ENCODE results near the gene CISD1. TPM values are rescaled to one million over a fixed set of nuclear protein-coding genes. Genes with fewer than 3 reads are reported as not detected.

The CISD1 gene
- total RNA-seq, 1 donor from 2014 or later: 22.6 TPM

GRCh38 chr10:58278274-58278961 is 9.5 kb downstream of the CISD1 start:
- no peaks in the 10 kb centered on the region for H3K27me3 Mint-ChIP-seq (ENCODE audit: low read depth)
- H3K9me3 Mint-ChIP-seq (ENCODE audit: low read depth): no peaks in the 10 kb centered on the region
- no peak overlapping the region for H3K4me3 Mint-ChIP-seq (ENCODE audit: unreplicated experiment)
- DNase-seq (ENCODE audit: low spot score): no peak
- peaks cover 31% of the 10 kb centered on the region for H3K4me1 Mint-ChIP-seq (ENCODE audit: low read depth)
- no peak overlapping the region for H3K27ac Mint-ChIP-seq (ENCODE audit: unreplicated experiment)
- H3K36me3 Mint-ChIP-seq (ENCODE audit: low read depth): peaks cover 5% of the 10 kb centered on the region
- TF ChIP-seq CTCF (IDR thresholded peaks at IDR 0.05): no peak

- Mint-ChIP-seq H3K4me3 (ENCODE audit: unreplicated experiment) (no peak overlapping the region), H3K27me3 (ENCODE audit: low read depth) (no peaks in the 10 kb centered on the region)
These were observed 10.0 kb downstream of the CISD1 start for GRCh38 chr10:58278962-58279307.

GRCh38 chr10:58280477-58280876 is 11.5 kb downstream of the CISD1 start:
- no peaks in the 10 kb centered on the region for H3K9me3 Mint-ChIP-seq (ENCODE audit: low read depth)
- H3K27ac Mint-ChIP-seq (ENCODE audit: unreplicated experiment): no peak overlapping the region
- peaks cover 11% of the 10 kb centered on the region for H3K4me1 Mint-ChIP-seq (ENCODE audit: low read depth)
- TF ChIP-seq CTCF (IDR thresholded peaks at IDR 0.05): no peak
- H3K4me3 Mint-ChIP-seq (ENCODE audit: unreplicated experiment): no peak overlapping the region
- H3K36me3 Mint-ChIP-seq (ENCODE audit: low read depth): peaks cover 5% of the 10 kb centered on the region
- no peaks in the 10 kb centered on the region for H3K27me3 Mint-ChIP-seq (ENCODE audit: low read depth)
- DNase-seq (ENCODE audit: low spot score): no peak

More at GRCh38 chr10:58278962-58279307, 10.0 kb downstream of the CISD1 start:
- H3K36me3 Mint-ChIP-seq (ENCODE audit: low read depth): peaks cover 5% of the 10 kb centered on the region
- TF ChIP-seq CTCF (IDR thresholded peaks at IDR 0.05): no peak
- H3K27ac Mint-ChIP-seq (ENCODE audit: unreplicated experiment): no peak overlapping the region
- peaks cover 27% of the 10 kb centered on the region for H3K4me1 Mint-ChIP-seq (ENCODE audit: low read depth)
- no peaks in the 10 kb centered on the region for H3K9me3 Mint-ChIP-seq (ENCODE audit: low read depth)
- DNase-seq (ENCODE audit: low spot score): no peak

- Mint-ChIP-seq H3K27ac (ENCODE audit: unreplicated experiment) (no peak overlapping the region), H3K36me3 (ENCODE audit: low read depth) (peaks cover 5% of the 10 kb centered on the region), H3K9me3 (ENCODE audit: low read depth) (no peaks in the 10 kb centered on the region), H3K4me3 (ENCODE audit: unreplicated experiment) (no peak overlapping the region), H3K4me1 (ENCODE audit: low read depth) (peaks cover 5% of the 10 kb centered on the region), H3K27me3 (ENCODE audit: low read depth) (no peaks in the 10 kb centered on the region)
- no peak for DNase-seq (ENCODE audit: low spot score)
- no peak for TF ChIP-seq CTCF (IDR thresholded peaks at IDR 0.05)
These were observed 12.3 kb downstream of the CISD1 start for GRCh38 chr10:58281092-58281752.

GRCh38 chr10:58282615-58283014 is 13.7 kb downstream of the CISD1 start:
- no peak overlapping the region for H3K27ac Mint-ChIP-seq (ENCODE audit: unreplicated experiment)
- no peak for DNase-seq (ENCODE audit: low spot score)
- TF ChIP-seq CTCF (IDR thresholded peaks at IDR 0.05): no peak
- H3K4me1 Mint-ChIP-seq (ENCODE audit: low read depth): peaks cover 5% of the 10 kb centered on the region
- H3K9me3 Mint-ChIP-seq (ENCODE audit: low read depth): no peaks in the 10 kb centered on the region
- H3K36me3 Mint-ChIP-seq (ENCODE audit: low read depth): peaks cover 6% of the 10 kb centered on the region
- no peak overlapping the region for H3K4me3 Mint-ChIP-seq (ENCODE audit: unreplicated experiment)
- no peaks in the 10 kb centered on the region for H3K27me3 Mint-ChIP-seq (ENCODE audit: low read depth)

All from chondrocyte (in vitro differentiated cells).